HCT116 (cell line): ENCODE results near the gene SKA1. TPM values are rescaled to one million over a fixed set of nuclear protein-coding genes. Genes with fewer than 3 reads are reported as not detected.

ENCODE experiments used
- ATAC-seq: fragments of 200-7000 bp; cut with Tn5 transposase; 2 replicates; pipeline ENCODE4 v1.9.1; 2020; ENCODE audit warnings: mild to moderate bottlenecking, moderate library complexity
- BruUV-seq: library from RNA; stranded (reverse); fragments of 400-500 nt; replicated peaks from 2 replicates; lab custom pipeline; 2021; lab: Mats Ljungman, UMichigan
- CTCF ChIA-PET: fragments of 300-600 bp; sonication (Branson Sonifier 250); formaldehyde crosslinking; loops from one replicate; lab custom pipeline; 2021; ENCODE audit warnings: antibody characterized with exemption; lab: Charles Lee
- POLR2A ChIA-PET: fragments of 300-600, 350-600 bp; sonication (Branson Sonifier 250); formaldehyde crosslinking; loops from one replicate; lab custom pipeline; 2021; ENCODE audit warnings: antibody characterized with exemption; lab: Charles Lee
- RAD21 ChIA-PET, 2 experiments: fragments of 300-600 bp; sonication (Branson Sonifier 250); formaldehyde crosslinking; loops; one replicate each; lab custom pipeline; 2023; ENCODE audit warnings: low total read pairs in 2 of 2; ENCODE audit not compliant: uncharacterized antibody in 2 of 2, unreplicated experiment in 2 of 2, low non-redundant PET in 1 of 2; lab: Charles Lee
- DNase-seq: peaks from one replicate; pipeline ENCODE4 v3.0.0-alpha.2; 2010; ENCODE audit warnings: low read depth, low spot score
- H2AFZ ChIP-seq: fragments of 200-600 bp; shearing (Covaris generic), sonication (generic); 2 replicates; pipeline ENCODE4 v1.6.1; 2017; ENCODE audit warnings: low read depth, mixed run types, mixed read lengths, antibody characterized with exemption, low read length; ENCODE audit not compliant: poor library complexity, severe bottlenecking
- H3K27ac ChIP-seq: 2 replicates; pipeline ENCODE4 v1.5.1; 2012; ENCODE audit warnings: low read depth, low read length
- H3K27me3 ChIP-seq: fragments of 200-600 bp; sonication (generic); 2 replicates; pipeline ENCODE4 v1.6.1; 2016; ENCODE audit warnings: mixed run types, low read length, mixed read lengths; ENCODE audit not compliant: insufficient read depth
- H3K36me3 ChIP-seq, 2 experiments: fragments of 200-500 bp in 1 of 2; fragments of 200-600 bp in 1 of 2; sonication (Bioruptor generic) in 1 of 2; sonication (generic) in 1 of 2; 2 replicates each; pipeline versions ENCODE4 v1.5.1 to v1.6.1; 2014 to 2016; ENCODE audit warnings: low read length in 2 of 2, inconsistent platforms in 1 of 2, mixed read lengths in 1 of 2, mixed run types in 1 of 2; ENCODE audit not compliant: insufficient read depth in 2 of 2, control insufficient read depth in 1 of 2
- H3K4me1 ChIP-seq, 2 experiments: fragments of 200-600 bp in 1 of 2; sonication (generic) in 1 of 2; 2 replicates each; pipeline versions ENCODE4 v1.5.1 to v1.6.1; 2012 to 2017; ENCODE audit warnings: low read length in 2 of 2, inconsistent platforms in 1 of 2, mild to moderate bottlenecking in 1 of 2, mixed read lengths in 1 of 2, mixed run types in 1 of 2, moderate library complexity in 1 of 2; ENCODE audit not compliant: insufficient read depth in 2 of 2, control insufficient read depth in 1 of 2
- H3K4me2 ChIP-seq: fragments of 200-600 bp; sonication (generic); 2 replicates; pipeline ENCODE4 v1.6.1; 2017; ENCODE audit warnings: mixed run types, low read length, mixed read lengths
- H3K4me3 ChIP-seq, 2 experiments: fragments of 200-600 bp in 1 of 2; sonication (generic) in 1 of 2; replicated peaks in 1 of 2; 2 replicates each; pipeline ENCODE4 v1.5.1; 2011 to 2016; ENCODE audit warnings: low read length in 2 of 2, control low read depth in 1 of 2, low read depth in 1 of 2, mild to moderate bottlenecking in 1 of 2, mixed read lengths in 1 of 2, mixed run types in 1 of 2
- H3K79me2 ChIP-seq: fragments of 200-600 bp; sonication (generic); 2 replicates; pipeline ENCODE4 v1.6.1; 2017; ENCODE audit warnings: mild to moderate bottlenecking, mixed run types, low read length, moderate library complexity, mixed read lengths; ENCODE audit not compliant: insufficient read depth
- H3K9ac ChIP-seq: fragments of 200-600 bp; sonication (generic); 2 replicates; pipeline ENCODE4 v1.6.1; 2016; ENCODE audit warnings: low read length, mixed read lengths
- H3K9me2 ChIP-seq: fragments of 200-600 bp; sonication (generic), shearing (Covaris generic); 2 replicates; pipeline ENCODE4 v1.6.1; 2017; ENCODE audit warnings: mixed run types, mild to moderate bottlenecking, moderate library complexity; ENCODE audit not compliant: insufficient read depth
- H3K9me3 ChIP-seq, 2 experiments: fragments of 200-500 bp in 1 of 2; fragments of 200-600 bp in 1 of 2; sonication (Bioruptor generic) in 1 of 2; sonication (generic) in 1 of 2; 2 replicates each; pipeline ENCODE4 v1.6.1; 2014 to 2017; ENCODE audit warnings: low read length in 2 of 2, mixed read lengths in 2 of 2, inconsistent platforms in 1 of 2, low read depth in 1 of 2, mild to moderate bottlenecking in 1 of 2, mixed run types in 1 of 2, moderate library complexity in 1 of 2; ENCODE audit not compliant: control insufficient read depth in 1 of 2, insufficient read depth in 1 of 2
- H4K20me1 ChIP-seq: fragments of 200-600 bp; sonication (generic), shearing (Covaris generic); 2 replicates; pipeline ENCODE4 v1.6.1; 2017; ENCODE audit warnings: mixed run types, mild to moderate bottlenecking, moderate library complexity; ENCODE audit not compliant: insufficient read depth
- CBX3 ChIP-seq: IDR thresholded peaks from 2 replicates; pipeline ENCODE4 v1.6.1; 2012; ENCODE audit warnings: low read depth
- CTCF ChIP-seq, 3 experiments: fragments of 200-600 bp in 1 of 3; sonication (generic) in 1 of 3; IDR thresholded peaks in 2 of 3; conservative IDR thresholded peaks in 1 of 3; 2 replicates each; pipeline ENCODE4 v1.5.1; 2012 to 2017; ENCODE audit warnings: low read depth in 2 of 3, low read length in 2 of 3, antibody characterized with exemption in 1 of 3, borderline replicate concordance in 1 of 3, control low read depth in 1 of 3, mild to moderate bottlenecking in 1 of 3, mixed read lengths in 1 of 3, mixed run types in 1 of 3, moderate library complexity in 1 of 3; ENCODE audit not compliant: insufficient read depth in 1 of 3
- EZH2phosphoT487 ChIP-seq: fragments of 200-600 bp; IDR thresholded peaks from 2 replicates; pipeline ENCODE4 v1.6.1; 2018; ENCODE audit warnings: antibody characterized with exemption, borderline replicate concordance
- POLR2AphosphoS5 ChIP-seq: IDR thresholded peaks from 2 replicates; pipeline ENCODE4 v1.6.1; 2011; ENCODE audit warnings: mild to moderate bottlenecking, low read depth, low read length, moderate library complexity
- REST ChIP-seq: IDR thresholded peaks from 2 replicates; pipeline ENCODE4 v1.6.1; 2012; ENCODE audit warnings: low read depth
- TCF7L2 ChIP-seq: IDR thresholded peaks from 2 replicates; pipeline ENCODE4 v1.7.0; 2011; ENCODE audit warnings: borderline replicate concordance, inconsistent platforms; ENCODE audit not compliant: insufficient read depth, insufficient read length; ENCODE audit errors: extremely low read depth
- ZBTB33 ChIP-seq: IDR thresholded peaks from 2 replicates; pipeline ENCODE4 v1.6.1; 2011; ENCODE audit warnings: mild to moderate bottlenecking, low read length, moderate library complexity; ENCODE audit not compliant: insufficient replicate concordance; ENCODE audit errors: extremely low read depth
- ZFX ChIP-seq: fragments of 450-650 bp; IDR thresholded peaks from 2 replicates; pipeline ENCODE4 v1.6.1; 2017
- ZNF274 ChIP-seq: fragments of 200-500 bp; sonication (Bioruptor generic); IDR thresholded peaks from 2 replicates; pipeline ENCODE4 v1.6.1; 2014; ENCODE audit warnings: mild to moderate bottlenecking, low read depth, low read length, inconsistent platforms
- intact Hi-C: fragments of 100-400 bp; cut with micrococcal nuclease; formaldehyde crosslinking; loops from 2 replicates; pipeline ENCODE4 v1.10.0; 2022
- total RNA-seq: library from RNA; stranded (reverse); gene quantifications from one replicate; pipeline ENCODE4 v1.2.1, GENCODE V29; 2021; ENCODE audit not compliant: unreplicated experiment
- TF ChIP-seq, protein P1 (sequence below): IDR thresholded peaks from 2 replicates; pipeline ENCODE4 v1.6.1; 2012

SKA1 gene
- total RNA-seq, 1 experiment from 2014 or later: 34.5 TPM

- Histone ChIP-seq H2AFZ (no peak overlapping the region), H4K20me1 (no peaks in the 10 kb centered on the region), H3K4me2 (no peak overlapping the region), H3K27me3 (no peaks in the 10 kb centered on the region), H3K9me3 (no peaks in the 10 kb centered on the region), H3K9ac (no peak overlapping the region), H3K36me3 (no peaks in the 10 kb centered on the region), H3K27ac (no peak overlapping the region), H3K4me3 (no peak overlapping the region), H3K79me2 (no peaks in the 10 kb centered on the region), H3K4me1 (peaks cover 14 to 15% of the 10 kb centered on the region in 2 experiments), H3K9me2 (no peaks in the 10 kb centered on the region)
- DNase-seq: no peak
- BruUV-seq: no TSS peak
- no peak for ATAC-seq
- ChIA-PET RAD21 (no interaction called here), POLR2A (interaction anchor here (1.9 kb wide), 1 partner anchor 15 kb away, joined by 5 read pairs; the partner anchor contains the start of gene SKA1), CTCF (interaction anchor here (1.0 to 1.5 kb wide), 2 partner anchors 157 to 501 kb away, joined by 3 read pairs; no protein-coding TSS in a partner anchor)
- no peak for TF ChIP-seq REST
- intact Hi-C loops: loop anchor here (5.0 to 10.0 kb wide), 4 partner anchors 73 to 1683 kb away; partner anchors contain the start of gene CXXC1
These were observed 15.0 kb upstream of the SKA1 start for GRCh38 chr18:50359806-50360205.

DNA sequence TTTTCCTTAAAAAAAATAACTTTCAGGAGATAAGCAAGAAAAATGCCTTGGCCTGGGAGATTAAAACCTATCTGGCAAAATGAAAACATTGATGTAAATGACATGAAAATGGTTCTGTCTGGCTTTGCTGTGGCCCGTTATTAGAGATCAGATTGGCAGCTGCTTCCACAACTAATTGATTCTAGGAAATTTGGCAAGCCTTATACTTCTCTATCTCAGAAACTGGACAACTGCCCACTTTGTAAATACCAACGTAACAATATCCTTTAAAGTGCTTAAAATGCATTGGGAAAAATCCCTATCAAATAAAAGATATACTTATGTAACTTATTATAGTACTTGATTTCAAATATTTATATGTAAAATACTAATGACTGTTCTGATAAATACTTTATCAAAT is 14.2 kb upstream of the SKA1 start:
- DNase-seq: no peak
- Histone ChIP-seq H3K79me2 (no peaks in the 10 kb centered on the region), H3K27me3 (no peaks in the 10 kb centered on the region), H3K9me2 (no peaks in the 10 kb centered on the region), H3K9me3 (no peaks in the 10 kb centered on the region), H3K4me2 (no peak overlapping the region), H3K27ac (no peak overlapping the region), H3K9ac (no peak overlapping the region), H2AFZ (no peak overlapping the region), H3K4me1 (peaks cover 12% of the 10 kb centered on the region in 2 experiments), H4K20me1 (no peaks in the 10 kb centered on the region), H3K4me3 (no peak overlapping the region), H3K36me3 (no peaks in the 10 kb centered on the region)
- no TSS peak for BruUV-seq
- ChIA-PET RAD21 (no interaction called here), POLR2A (no interaction called here), CTCF (no interaction called here)
- TF ChIP-seq ZFX (no peak), ZNF274 (no peak), CBX3 (no peak), CTCF (IDR thresholded peaks at IDR 0.05 in 2 of 3, conservative IDR thresholded peaks at IDR 0.05 in 1 of 3; ENCODE audit: borderline replicate concordance in 1 of 3, insufficient read depth in 1 of 3, low read depth in 2 of 3, low read length in 2 of 3) (no peak), POLR2AphosphoS5 (no peak), ZBTB33 (no peak), EZH2phosphoT487 (no peak), TCF7L2 (no peak)
- TF ChIP-seq, protein P1, sequence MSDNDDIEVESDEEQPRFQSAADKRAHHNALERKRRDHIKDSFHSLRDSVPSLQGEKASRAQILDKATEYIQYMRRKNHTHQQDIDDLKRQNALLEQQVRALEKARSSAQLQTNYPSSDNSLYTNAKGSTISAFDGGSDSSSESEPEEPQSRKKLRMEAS: no peak
- intact Hi-C loops: no loop called here
- ATAC-seq: no peak
